Raji (cell line): ENCODE measurements around the gene CCDC57.

Source experiments
- POLR2A ChIP-seq: IDR thresholded peaks from 2 replicates; pipeline ENCODE4 v1.6.1; 2011; ENCODE audit warnings: low read depth, low read length, control low read depth; ENCODE audit not compliant: insufficient read depth

The CCDC57 gene

GRCh38 chr17:82164853-82165252 lies 47.8 kb downstream of the CCDC57 start:
- no peak for TF ChIP-seq POLR2A

- no peak for TF ChIP-seq POLR2A
Observed at GRCh38 chr17:82161216-82161615, 51.4 kb downstream of the CCDC57 start.

GRCh38 chr17:82160075-82160474 lies 52.6 kb downstream of the CCDC57 start:
- TF ChIP-seq POLR2A, result no peak

- no peak for TF ChIP-seq POLR2A
Observed at GRCh38 chr17:82158825-82159224, 53.8 kb downstream of the CCDC57 start.

DNA sequence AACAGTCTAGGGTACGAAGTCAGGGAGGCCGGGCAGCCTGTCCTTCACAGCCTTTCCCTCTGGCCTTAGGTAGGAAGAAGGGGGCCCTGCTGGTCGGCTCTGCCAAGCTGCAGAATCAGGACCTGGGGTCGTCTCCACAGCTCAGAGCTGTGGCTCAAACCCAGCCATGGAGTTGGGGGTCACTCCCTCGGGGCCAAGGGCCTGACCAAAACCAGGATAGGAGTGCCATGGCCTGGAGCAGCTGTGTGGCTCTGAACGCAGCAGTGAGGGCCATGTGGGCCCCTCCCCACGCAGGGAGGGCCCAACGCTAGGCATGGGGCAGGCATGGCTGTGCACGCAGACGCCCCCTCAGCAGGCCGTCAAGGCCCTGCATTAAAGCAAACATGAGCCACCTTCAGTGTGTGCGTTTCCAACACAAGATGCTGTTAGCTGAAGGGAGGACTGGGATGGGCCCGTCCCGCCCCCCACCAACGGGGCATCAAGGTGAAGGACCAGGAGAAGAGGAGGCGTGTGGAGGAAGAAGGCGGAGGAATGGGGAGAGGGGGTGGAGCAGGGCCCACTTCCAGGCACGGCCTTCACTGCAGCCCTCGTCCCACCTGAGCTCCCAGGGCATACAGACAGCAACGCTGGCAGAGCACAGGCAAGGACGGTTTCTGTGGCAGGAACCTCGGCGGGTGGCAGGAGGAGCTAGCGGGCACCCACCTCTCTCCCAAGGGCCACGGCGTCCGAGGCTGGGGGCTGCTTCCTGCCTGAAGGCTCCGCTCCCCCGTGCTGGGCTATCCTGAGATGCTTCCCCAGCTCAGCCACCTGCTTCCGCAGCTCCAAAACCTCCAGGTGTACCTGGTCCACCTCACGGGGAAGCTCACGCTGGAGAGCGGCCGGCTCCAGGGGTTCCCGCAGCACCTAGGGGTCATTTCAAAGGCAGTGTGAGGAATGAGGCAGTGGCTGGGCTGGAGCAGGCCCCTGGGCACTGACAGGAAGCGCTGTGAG lies 55.3 kb downstream of the CCDC57 start:
- no peak for TF ChIP-seq POLR2A

DNA sequence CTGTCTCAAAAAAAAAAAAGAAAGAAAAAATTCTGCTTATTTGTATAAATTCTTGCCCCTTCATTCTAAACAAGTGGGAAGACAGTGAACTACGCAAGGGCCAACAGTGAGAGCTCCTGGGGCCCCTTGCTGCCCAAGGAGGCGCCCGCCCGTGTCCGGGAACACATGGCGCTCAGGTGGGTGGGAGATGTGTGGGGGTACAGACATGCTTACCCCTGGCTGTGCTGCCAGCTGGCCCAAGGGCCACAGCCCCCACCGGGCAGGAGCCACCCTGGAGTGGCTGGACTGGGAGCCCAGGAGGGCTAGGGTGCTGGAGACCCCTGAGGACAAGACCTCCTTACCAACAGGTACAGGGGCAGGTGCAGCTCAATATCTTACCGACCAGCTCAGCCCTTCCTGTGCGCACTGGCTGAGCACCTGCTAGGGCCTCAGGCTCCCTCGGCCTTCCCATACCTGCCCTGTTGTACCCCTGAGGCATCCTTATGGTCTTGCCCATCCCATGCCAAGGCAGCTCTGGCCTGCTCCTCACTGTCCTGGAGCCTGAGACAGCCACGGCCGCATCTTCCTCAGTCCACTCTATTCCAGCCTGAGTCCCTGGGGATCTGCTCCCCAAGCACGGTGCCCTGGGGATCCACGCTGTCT lies 56.2 kb downstream of the CCDC57 start:
- no peak for TF ChIP-seq POLR2A

DNA sequence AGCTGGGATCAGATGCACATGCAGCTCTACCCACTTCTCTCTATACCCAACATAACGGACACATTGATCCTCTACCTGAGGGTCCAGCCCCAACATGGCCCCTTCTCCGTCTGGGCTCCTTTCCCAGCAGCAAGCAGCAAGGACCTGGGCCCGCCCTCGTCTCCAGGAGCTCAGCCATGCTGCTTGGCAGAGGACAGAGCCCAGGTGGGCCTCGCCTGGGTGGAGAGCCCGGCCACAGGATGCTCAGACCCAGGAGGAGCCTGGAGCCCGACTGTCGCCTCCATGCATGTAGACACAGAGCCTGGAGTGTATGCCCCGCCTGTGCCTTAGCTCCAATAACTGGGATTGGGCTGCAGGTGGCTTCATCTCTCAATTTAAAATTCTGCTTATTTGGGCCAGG lies 57.0 kb downstream of the CCDC57 start:
- no peak for TF ChIP-seq POLR2A

- TF ChIP-seq POLR2A, result no peak
Observed at GRCh38 chr17:82154881-82155331, 57.7 kb downstream of the CCDC57 start.

- TF ChIP-seq POLR2A, result no peak
Observed at GRCh38 chr17:82153745-82154375, 58.8 kb downstream of the CCDC57 start.

DNA sequence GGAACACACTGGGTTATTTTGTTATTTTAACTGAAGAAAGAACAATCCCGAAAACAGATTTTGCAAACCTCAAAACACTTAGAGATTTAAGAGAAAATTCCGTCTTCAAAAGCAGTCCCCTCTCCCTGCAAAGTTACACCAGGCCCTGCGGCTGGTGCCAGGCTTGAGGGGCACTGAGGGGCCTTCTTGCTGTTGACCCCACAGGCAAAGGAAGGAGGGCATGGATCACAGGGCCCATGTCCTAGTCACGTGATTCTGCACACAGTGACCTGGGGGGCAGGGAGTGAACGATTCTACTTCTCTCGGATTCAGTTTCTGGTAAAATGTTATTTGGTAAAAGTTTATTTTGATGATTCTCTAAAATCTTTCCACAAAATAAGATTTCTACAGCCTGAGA lies 59.3 kb downstream of the CCDC57 start:
- TF ChIP-seq POLR2A, result no peak

- no peak for TF ChIP-seq POLR2A
Observed at GRCh38 chr17:82152556-82153294, 59.9 kb downstream of the CCDC57 start.

DNA sequence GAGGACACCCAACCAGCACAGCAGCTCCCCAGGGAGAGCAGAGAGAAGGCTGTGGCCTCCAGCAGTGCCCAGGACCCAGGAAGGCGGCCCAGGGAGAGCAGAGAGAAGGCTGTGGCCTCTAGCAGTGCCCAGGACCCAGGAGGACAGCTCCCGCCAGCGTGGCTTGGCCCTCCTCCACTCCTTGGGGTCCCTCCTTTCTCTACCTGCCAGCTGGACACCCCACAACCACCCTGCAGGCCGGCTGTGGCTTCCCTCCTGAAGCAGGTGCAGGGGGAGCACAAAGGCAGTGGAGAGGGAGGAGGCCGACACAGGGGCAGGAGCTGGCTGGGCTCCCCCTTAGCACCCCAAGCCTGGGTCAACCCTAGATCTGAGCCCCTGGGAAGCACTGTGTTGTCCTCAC lies 60.5 kb downstream of the CCDC57 start:
- TF ChIP-seq POLR2A, result no peak

DNA sequence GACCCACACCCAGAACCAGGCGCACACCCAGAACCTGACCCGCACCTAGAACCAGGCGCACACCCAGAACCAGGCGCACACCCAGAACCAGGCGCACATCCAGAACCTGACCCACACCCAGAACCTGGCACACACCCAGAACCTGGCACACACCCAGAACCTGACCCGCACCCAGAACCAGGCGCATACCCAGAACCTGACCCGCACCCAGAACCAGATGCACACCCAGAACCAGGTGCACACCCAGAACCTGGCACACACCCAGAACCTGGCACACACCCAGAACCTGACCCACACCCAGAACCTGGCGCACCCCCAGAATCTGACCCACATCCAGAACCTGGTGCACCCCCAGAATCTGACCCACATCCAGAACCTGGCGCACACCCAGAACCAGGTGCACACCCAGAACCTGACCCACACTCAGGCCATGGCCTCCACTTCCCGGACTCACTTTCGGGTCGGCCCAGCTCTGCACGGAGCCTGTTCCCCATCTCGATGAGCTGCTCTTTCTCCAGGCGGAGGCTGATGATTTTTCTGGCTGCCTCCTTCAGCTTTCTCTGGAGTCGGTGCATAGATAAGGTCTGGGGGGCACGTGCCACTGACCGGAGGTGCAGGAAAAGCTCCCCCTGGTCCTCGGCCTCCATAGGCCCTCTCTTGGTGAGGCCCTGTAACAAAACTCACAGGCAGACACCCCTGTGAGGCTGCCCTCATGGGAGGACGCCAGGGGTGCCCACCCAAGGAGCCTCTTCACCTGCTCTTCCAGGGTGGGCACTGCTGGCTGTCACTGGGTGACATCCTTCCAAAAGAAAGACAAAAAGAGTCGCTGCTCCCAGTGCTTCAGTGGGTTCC lies 61.3 kb downstream of the CCDC57 start:
- no peak for TF ChIP-seq POLR2A

DNA sequence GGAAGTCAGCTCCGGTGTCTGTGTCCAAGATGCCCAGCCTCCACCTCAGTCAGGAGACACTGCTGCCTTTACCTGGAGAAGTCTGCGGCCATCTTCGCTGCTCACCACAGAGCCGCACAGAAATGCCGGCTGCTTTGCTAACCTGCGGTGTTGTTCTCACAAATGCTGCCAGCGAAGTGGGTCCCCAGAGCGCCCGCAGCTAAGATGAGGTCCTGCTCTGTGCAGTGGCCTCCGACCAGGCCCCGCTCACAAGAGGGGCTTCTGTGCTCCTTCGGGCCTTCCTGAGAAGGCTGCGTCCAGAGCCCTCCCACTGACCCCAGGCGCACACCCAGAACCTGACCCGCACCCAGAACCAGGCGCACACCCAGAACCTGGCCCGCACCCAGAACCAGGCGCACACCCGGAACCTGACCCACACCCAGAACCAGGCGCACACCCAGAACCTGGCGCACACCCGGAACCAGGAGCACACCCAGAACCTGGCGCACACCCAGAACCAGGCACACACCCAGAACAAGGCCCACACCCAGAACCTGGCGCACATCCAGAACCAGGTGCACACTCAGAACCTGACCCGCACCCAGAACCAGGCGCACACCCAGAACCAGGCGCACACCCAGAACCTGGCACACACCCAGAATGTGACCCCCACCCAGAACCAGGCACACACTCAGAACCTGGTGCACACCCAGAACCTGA lies 63.1 kb downstream of the CCDC57 start:
- no peak for TF ChIP-seq POLR2A

DNA sequence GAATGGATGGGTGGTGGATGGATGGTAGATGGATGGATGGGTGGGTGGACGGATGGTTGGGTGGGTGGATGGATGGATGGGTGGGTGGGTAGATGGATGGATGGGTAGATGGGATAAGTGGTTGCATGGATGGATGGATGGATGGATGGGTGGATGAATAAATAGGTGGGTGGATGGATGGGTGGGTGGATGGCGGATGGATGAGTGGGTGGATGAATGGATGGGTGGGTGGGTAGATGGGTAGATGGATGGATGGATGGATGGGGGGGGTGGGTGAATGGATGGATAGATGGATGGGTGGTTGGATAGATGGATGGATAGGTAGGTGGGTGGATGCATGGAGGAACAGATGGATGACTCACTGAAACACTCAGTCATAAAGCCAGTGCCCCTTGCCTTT lies 63.6 kb downstream of the CCDC57 start:
- no peak for TF ChIP-seq POLR2A
